Subcutaneous abdominal adipose tissue (tissue), 5 donors: ENCODE data around the gene PADI4.
A peak's percentile ranks its signal among the peaks of the same experiment; 100 is the strongest.

Experiments used
- H3K27ac ChIP-seq: one replicate; pipeline ENCODE4 v1.7.0; 2013; ENCODE audit warnings: low read depth, mild to moderate bottlenecking, inconsistent platforms, low read length, moderate library complexity
- H3K27me3 ChIP-seq, 5 donors: one replicate each; pipeline ENCODE4 v1.7.0; 2013; ENCODE audit warnings: low read length in 5 of 5, inconsistent platforms in 1 of 5; ENCODE audit not compliant: control insufficient read depth in 5 of 5, insufficient read depth in 4 of 5
- H3K36me3 ChIP-seq, 5 donors: one replicate each; pipeline ENCODE4 v1.7.0; 2013; ENCODE audit warnings: low read length in 5 of 5; ENCODE audit not compliant: control insufficient read depth in 5 of 5, insufficient read depth in 5 of 5
- H3K4me1 ChIP-seq, 5 donors: one replicate each; pipeline ENCODE4 v1.7.0; 2013; ENCODE audit warnings: low read length in 5 of 5, mild to moderate bottlenecking in 3 of 5, moderate library complexity in 1 of 5; ENCODE audit not compliant: control insufficient read depth in 5 of 5, insufficient read depth in 5 of 5
- H3K4me3 ChIP-seq, 5 donors: one replicate each; pipeline ENCODE4 v1.7.0; 2013; ENCODE audit warnings: low read length in 5 of 5, low read depth in 1 of 5
- H3K9ac ChIP-seq, 5 donors: one replicate each; pipeline ENCODE4 v1.7.0; 2013; ENCODE audit warnings: low read length in 5 of 5, mild to moderate bottlenecking in 4 of 5, moderate library complexity in 3 of 5
- H3K9me3 ChIP-seq, 5 donors: one replicate each; pipeline ENCODE4 v1.7.0; 2013; ENCODE audit warnings: low read length in 5 of 5; ENCODE audit not compliant: control insufficient read depth in 5 of 5
- donor health status: healthy.
- donor health status: healthy.
- donor health status: healthy.
- donor health status: healthy.
- donor health status: healthy.

The PADI4 gene

GRCh38 chr1:17307946-17308345 is at the start of gene PADI4:
TSS of gene PADI4 (plus strand) at chr1:17308197. CDS start at chr1:17308223, 26 bp downstream.
- Histone ChIP-seq H3K9me3 (peaks cover 0 to 2% (median 0%) of the 10 kb centered on the region in 5 donors), H3K27me3 (peaks cover 8 to 24% (median 12%) of the 10 kb centered on the region in 5 donors), H3K9ac (no peak within 1 kb of the TSS), H3K4me3 (no peak within 1 kb of the TSS), H3K4me1 (peaks cover 2 to 15% (median 14%) of the 10 kb centered on the region in 5 donors), H3K27ac (no peak within 1 kb of the TSS), H3K36me3 (no peaks in the 10 kb centered on the region)

GRCh38 chr1:17258758-17259130 is 49.3 kb upstream of the PADI4 start:
- Histone ChIP-seq H3K4me1 (peaks cover 0 to 5% (median 0%) of the 10 kb centered on the region in 5 donors), H3K4me3 (no peak overlapping the region), H3K9ac (peak overlapping the region in 1 of 5 donors; percentile 16), H3K27me3 (peaks cover 0 to 29% (median 23%) of the 10 kb centered on the region in 5 donors), H3K27ac (no peak overlapping the region), H3K9me3 (peaks cover 0 to 2% (median 0%) of the 10 kb centered on the region in 5 donors), H3K36me3 (no peaks in the 10 kb centered on the region)

- peaks cover 0 to 2% (median 0%) of the 10 kb centered on the region in 5 donors for H3K9me3 ChIP-seq
Observed at GRCh38 chr1:17259233-17259873, 48.6 kb upstream of the PADI4 start.

GRCh38 chr1:17260264-17260663 is 47.7 kb upstream of the PADI4 start:
- Histone ChIP-seq H3K9ac (no peak overlapping the region), H3K9me3 (peaks cover 0 to 2% (median 0%) of the 10 kb centered on the region in 5 donors), H3K4me1 (peaks cover 0 to 5% (median 0%) of the 10 kb centered on the region in 5 donors), H3K27ac (no peak overlapping the region), H3K4me3 (no peak overlapping the region), H3K36me3 (no peaks in the 10 kb centered on the region), H3K27me3 (peaks cover 0 to 28% (median 23%) of the 10 kb centered on the region in 5 donors)

More at GRCh38 chr1:17259233-17259873, 48.6 kb upstream of the PADI4 start:
- Histone ChIP-seq H3K27ac (no peak overlapping the region), H3K36me3 (no peaks in the 10 kb centered on the region), H3K9ac (no peak overlapping the region), H3K4me1 (peaks cover 0 to 5% (median 0%) of the 10 kb centered on the region in 5 donors), H3K27me3 (peaks cover 0 to 29% (median 23%) of the 10 kb centered on the region in 5 donors), H3K4me3 (no peak overlapping the region)

GRCh38 chr1:17260738-17261137 is 47.3 kb upstream of the PADI4 start:
- Histone ChIP-seq H3K4me3 (no peak overlapping the region), H3K4me1 (peaks cover 0 to 5% (median 0%) of the 10 kb centered on the region in 5 donors), H3K9me3 (peaks cover 0 to 2% (median 0%) of the 10 kb centered on the region in 5 donors), H3K36me3 (no peaks in the 10 kb centered on the region), H3K9ac (no peak overlapping the region), H3K27me3 (peaks cover 0 to 25% (median 21%) of the 10 kb centered on the region in 5 donors), H3K27ac (no peak overlapping the region)

GRCh38 chr1:17263936-17264335 is 44.1 kb upstream of the PADI4 start:
- H3K9me3 ChIP-seq, result peaks cover 0 to 2% (median 0%) of the 10 kb centered on the region in 5 donors
- H3K9ac ChIP-seq, result no peak overlapping the region
- no peak overlapping the region for H3K4me3 ChIP-seq
- peaks cover 0 to 2% (median 0%) of the 10 kb centered on the region in 5 donors for H3K4me1 ChIP-seq
- H3K27me3 ChIP-seq, result peaks cover 0 to 19% (median 14%) of the 10 kb centered on the region in 5 donors
- no peaks in the 10 kb centered on the region for H3K36me3 ChIP-seq
- no peak overlapping the region for H3K27ac ChIP-seq

- Histone ChIP-seq H3K9me3 (peaks cover 0 to 2% (median 0%) of the 10 kb centered on the region in 5 donors), H3K36me3 (no peaks in the 10 kb centered on the region), H3K27ac (no peak overlapping the region), H3K9ac (no peak overlapping the region), H3K4me1 (peaks cover 0 to under 1% (median 0%) of the 10 kb centered on the region in 5 donors), H3K4me3 (no peak overlapping the region), H3K27me3 (peaks cover 0 to 15% (median 11%) of the 10 kb centered on the region in 5 donors)
Observed at GRCh38 chr1:17264470-17264869, 43.5 kb upstream of the PADI4 start.

- H3K27ac ChIP-seq, result no peak overlapping the region
- no peak overlapping the region for H3K9ac ChIP-seq
- peaks cover 0 to 2% (median 0%) of the 10 kb centered on the region in 5 donors for H3K9me3 ChIP-seq
- H3K4me3 ChIP-seq, result no peak overlapping the region
- peaks cover 0 to 10% (median 8%) of the 10 kb centered on the region in 5 donors for H3K27me3 ChIP-seq
- H3K4me1 ChIP-seq, result no peaks in the 10 kb centered on the region
- no peaks in the 10 kb centered on the region for H3K36me3 ChIP-seq
Observed at GRCh38 chr1:17265162-17265561, 42.8 kb upstream of the PADI4 start.

- H3K27me3 ChIP-seq, result peaks cover 0 to 3% (median under 1%) of the 10 kb centered on the region in 5 donors
- no peaks in the 10 kb centered on the region for H3K4me1 ChIP-seq
- no peak overlapping the region for H3K4me3 ChIP-seq
- peaks cover 0 to 2% (median 0%) of the 10 kb centered on the region in 5 donors for H3K9me3 ChIP-seq
- no peak overlapping the region for H3K9ac ChIP-seq
- H3K36me3 ChIP-seq, result no peaks in the 10 kb centered on the region
- H3K27ac ChIP-seq, result no peak overlapping the region
Observed at GRCh38 chr1:17265950-17266349, 42.0 kb upstream of the PADI4 start.
